C1 segment of cervical spinal cord (tissue), 14 donors: ENCODE measurements around the gene SCAI.
A peak's percentile ranks its signal among the peaks of the same experiment; 100 is the strongest.

ENCODE experiments used
- DNase-seq, 14 donors: peaks; one replicate each; lab custom pipeline; 2025; lab: John Stamatoyannopoulos, UW

Gene SCAI

GRCh38 chr9:124894035-124894740, 249.1 kb downstream of the SCAI start:
- peak in 1 of 14 donors; percentile 24 for DNase-seq
